GM19193 (cell line): ENCODE data around the gene ARHGEF4.

Experiments used
- POLR2A ChIP-seq: IDR thresholded peaks from 4 replicates; pipeline ENCODE4 v1.6.1; 2011; ENCODE audit not compliant: insufficient read depth, insufficient read length; ENCODE audit errors: extremely low read depth

ARHGEF4 gene

GRCh38 chr2:131027566-131028528, 191.1 kb downstream of the ARHGEF4 start:
- TF ChIP-seq POLR2A = no peak

GRCh38 chr2:131029812-131030211, 193.1 kb downstream of the ARHGEF4 start:
- no peak for TF ChIP-seq POLR2A

GRCh38 chr2:131030478-131030971, 193.8 kb downstream of the ARHGEF4 start:
- no peak for TF ChIP-seq POLR2A

- TF ChIP-seq POLR2A = no peak
Observed at GRCh38 chr2:131031431-131031841, 194.7 kb downstream of the ARHGEF4 start.

- TF ChIP-seq POLR2A = no peak
Observed at GRCh38 chr2:131031875-131032274, 195.2 kb downstream of the ARHGEF4 start.

- TF ChIP-seq POLR2A = no peak
Observed at GRCh38 chr2:131032393-131032836, 195.7 kb downstream of the ARHGEF4 start.

- TF ChIP-seq POLR2A = no peak
Observed at GRCh38 chr2:131033786-131034121, 197.0 kb downstream of the ARHGEF4 start.

GRCh38 chr2:131034122-131035051, 197.7 kb downstream of the ARHGEF4 start:
- TF ChIP-seq POLR2A = no peak

GRCh38 chr2:131035112-131035825, 198.6 kb downstream of the ARHGEF4 start:
- no peak for TF ChIP-seq POLR2A

- TF ChIP-seq POLR2A = no peak
Observed at GRCh38 chr2:131035826-131036231, 199.1 kb downstream of the ARHGEF4 start.

- no peak for TF ChIP-seq POLR2A
Observed at GRCh38 chr2:131036269-131036668, 199.6 kb downstream of the ARHGEF4 start.

- no peak for TF ChIP-seq POLR2A
Observed at GRCh38 chr2:131036696-131037397, 200.1 kb downstream of the ARHGEF4 start.

GRCh38 chr2:131037398-131038257, 200.9 kb downstream of the ARHGEF4 start:
- no peak for TF ChIP-seq POLR2A
